DOHH2 (cell line): ENCODE measurements around the gene ZSWIM6.

Experiments
- H3F3A ChIP-seq: fragments of 200-600 bp; sonication (generic), shearing (Covaris generic); 2 replicates; pipeline ENCODE4 v1.6.0; 2016; ENCODE audit warnings: antibody characterized with exemption, mild to moderate bottlenecking; ENCODE audit not compliant: control insufficient read depth, insufficient read depth
- H3K27ac ChIP-seq: fragments of 200-600 bp; sonication (generic); 2 replicates; pipeline ENCODE4 v1.5.1; 2014; ENCODE audit warnings: low read depth, mild to moderate bottlenecking, low read length, moderate library complexity
- H3K27me3 ChIP-seq: fragments of 200-600 bp; sonication (generic); 2 replicates; pipeline ENCODE4 v1.6.1; 2014; ENCODE audit warnings: mild to moderate bottlenecking, low read length, mixed read lengths; ENCODE audit not compliant: control insufficient read depth
- H3K36me3 ChIP-seq: fragments of 200-600 bp; sonication (generic); 2 replicates; pipeline ENCODE4 v1.6.1; 2014; ENCODE audit warnings: mild to moderate bottlenecking, low read length, moderate library complexity, mixed read lengths; ENCODE audit not compliant: control insufficient read depth
- H3K4me1 ChIP-seq: fragments of 200-600 bp; sonication (generic); 2 replicates; pipeline ENCODE4 v1.6.1; 2014; ENCODE audit warnings: mild to moderate bottlenecking, low read length, mixed read lengths; ENCODE audit not compliant: control insufficient read depth
- H3K4me2 ChIP-seq: fragments of 200-600 bp; sonication (generic); 2 replicates; pipeline ENCODE4 v1.6.0; 2014; ENCODE audit warnings: mild to moderate bottlenecking, low read length, moderate library complexity
- H3K4me3 ChIP-seq: fragments of 200-600 bp; sonication (generic); 2 replicates; pipeline ENCODE4 v1.5.1; 2014; ENCODE audit warnings: mild to moderate bottlenecking, low read length, mixed read lengths
- H3K79me2 ChIP-seq: fragments of 200-600 bp; sonication (generic); 2 replicates; pipeline ENCODE4 v1.6.1; 2014; ENCODE audit warnings: mild to moderate bottlenecking, low read length, mixed read lengths; ENCODE audit not compliant: control insufficient read depth
- H3K9me2 ChIP-seq: fragments of 200-600 bp; sonication (generic); replicated peaks from 2 replicates; pipeline ENCODE4 v1.6.1; 2014; ENCODE audit warnings: mild to moderate bottlenecking, low read length, mixed read lengths; ENCODE audit not compliant: control insufficient read depth
- H3K9me3 ChIP-seq: fragments of 200-600 bp; sonication (generic); 2 replicates; pipeline ENCODE4 v1.6.1; 2014; ENCODE audit warnings: antibody characterized with exemption, low read length, mixed read lengths; ENCODE audit not compliant: control insufficient read depth, insufficient read depth
- H4K20me1 ChIP-seq: fragments of 200-600 bp; sonication (generic); 2 replicates; pipeline ENCODE4 v1.6.0; 2014; ENCODE audit warnings: low read depth, mild to moderate bottlenecking, antibody characterized with exemption, low read length, moderate library complexity; ENCODE audit not compliant: control insufficient read depth, insufficient read depth
- CTCF ChIP-seq: fragments of 200-600 bp; sonication (generic); IDR thresholded peaks from one replicate; pipeline ENCODE4 v1.5.1; 2014; ENCODE audit warnings: antibody characterized with exemption, mild to moderate bottlenecking, low read depth, low read length; ENCODE audit not compliant: poor library complexity, severe bottlenecking
- EZH2phosphoT487 ChIP-seq: fragments of 200-600 bp; sonication (generic); IDR thresholded peaks from 2 replicates; pipeline ENCODE4 v1.6.1; 2017; ENCODE audit warnings: borderline replicate concordance, mild to moderate bottlenecking, antibody characterized with exemption, low read length, moderate library complexity, mixed read lengths

Gene ZSWIM6

GRCh38 chr5:61425918-61426317 is 93.9 kb downstream of the ZSWIM6 start:
- Histone ChIP-seq H3K9me3 (no peaks in the 10 kb centered on the region), H3K27ac (no peak overlapping the region), H3K36me3 (no peaks in the 10 kb centered on the region), H3F3A (no peaks in the 10 kb centered on the region), H3K4me2 (no peak overlapping the region), H3K79me2 (no peaks in the 10 kb centered on the region), H3K9me2 (no peaks in the 10 kb centered on the region), H3K4me3 (no peak overlapping the region), H3K27me3 (no peaks in the 10 kb centered on the region), H3K4me1 (no peaks in the 10 kb centered on the region), H4K20me1 (no peaks in the 10 kb centered on the region)
- TF ChIP-seq EZH2phosphoT487 (no peak), CTCF (no peak)

GRCh38 chr5:61429906-61430305 is 97.8 kb downstream of the ZSWIM6 start:
- Histone ChIP-seq H3F3A (no peaks in the 10 kb centered on the region), H3K4me1 (no peaks in the 10 kb centered on the region), H3K9me3 (no peaks in the 10 kb centered on the region), H3K79me2 (no peaks in the 10 kb centered on the region), H3K27ac (no peak overlapping the region), H3K4me2 (no peak overlapping the region), H3K4me3 (no peak overlapping the region), H4K20me1 (no peaks in the 10 kb centered on the region), H3K36me3 (no peaks in the 10 kb centered on the region), H3K27me3 (no peaks in the 10 kb centered on the region), H3K9me2 (no peaks in the 10 kb centered on the region)
- TF ChIP-seq EZH2phosphoT487: no peak
- TF ChIP-seq CTCF: no peak

- no peak overlapping the region for H3K4me3 ChIP-seq
- H3K36me3 ChIP-seq: no peaks in the 10 kb centered on the region
- H3K4me1 ChIP-seq: no peaks in the 10 kb centered on the region
- no peaks in the 10 kb centered on the region for H4K20me1 ChIP-seq
- H3K4me2 ChIP-seq: no peak overlapping the region
- TF ChIP-seq EZH2phosphoT487 (no peak), CTCF (no peak)
- H3F3A ChIP-seq: no peaks in the 10 kb centered on the region
- H3K9me2 ChIP-seq: no peaks in the 10 kb centered on the region
- no peaks in the 10 kb centered on the region for H3K9me3 ChIP-seq
- no peaks in the 10 kb centered on the region for H3K27me3 ChIP-seq
- no peak overlapping the region for H3K27ac ChIP-seq
- no peaks in the 10 kb centered on the region for H3K79me2 ChIP-seq
These were observed 100.0 kb downstream of the ZSWIM6 start for GRCh38 chr5:61431923-61432620.
